Measurements from ENCODE around the gene PSMC1. TPM values are rescaled to one million over a fixed set of nuclear protein-coding genes. Genes with fewer than 3 reads are reported as not detected.

PSMC1 gene
- total and polyA plus RNA-seq, 2 donors (not counting 1 experiment from before 2014, with no cell fraction given): 21.4 to 51.6 TPM

DNA sequence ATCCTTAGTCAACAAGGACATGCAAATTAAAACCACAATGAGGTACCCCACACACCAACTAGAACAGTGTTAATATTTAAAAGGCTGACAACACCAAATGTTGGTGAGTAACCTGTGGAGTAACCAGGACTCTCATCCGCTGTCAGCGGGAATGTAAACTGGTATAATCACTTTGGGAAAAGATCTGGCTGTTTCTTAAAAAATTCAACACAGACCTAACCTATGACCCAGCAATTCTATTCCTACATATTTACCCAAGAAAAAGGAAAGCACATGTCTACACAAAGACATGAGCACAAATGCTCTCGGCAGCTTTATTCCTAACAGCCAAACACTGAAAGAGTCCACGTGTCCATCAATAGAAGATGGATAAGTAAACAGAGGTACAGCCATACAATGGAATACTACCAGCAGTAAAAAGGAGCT is 48.8 kb downstream of the PSMC1 start:
- H3K4me1 Mint-ChIP-seq: peaks cover 5% of the 10 kb centered on the region
- Histone ChIP-seq H4K20me1 (ENCODE audit: control insufficient read depth, insufficient read depth, low read length, poor library complexity, severe bottlenecking) (no peaks in the 10 kb centered on the region), H3K79me2 (ENCODE audit: control insufficient read depth, insufficient read depth, low read length) (no peaks in the 10 kb centered on the region), H3K4me3 (ENCODE audit: control extremely low read depth in 1 of 5, extremely low read depth in 1 of 5, insufficient read depth in 1 of 5, low read depth in 2 of 5, low read length in 4 of 5) (no peak overlapping the region), H3K9me3 (ENCODE audit: control extremely low read depth in 1 of 3, control insufficient read depth in 2 of 3, insufficient read depth in 1 of 3, low read length in 2 of 3) (no peaks in the 10 kb centered on the region), H3K9ac (ENCODE audit: low read length) (no peak overlapping the region), H3K36me3 (replicated peaks in 1 of 2; ENCODE audit: control extremely low read depth in 1 of 2, control insufficient read depth in 1 of 2, extremely low read depth in 1 of 2, insufficient read depth in 2 of 2, low read length in 1 of 2) (peaks cover 0 to 71% of the 10 kb centered on the region in 2 experiments), H3K4me2 (replicated peaks; ENCODE audit: low read depth, low read length, poor library complexity, severe bottlenecking) (no peak overlapping the region), H3K27me3 (replicated peaks in 1 of 4; ENCODE audit: control extremely low read depth in 1 of 4, control insufficient read depth in 3 of 4, insufficient read depth in 4 of 4, low read length in 3 of 4) (no peaks in the 10 kb centered on the region), H2AFZ (ENCODE audit: insufficient read depth, low read depth, low read length, poor library complexity, severe bottlenecking) (no peak overlapping the region), H3K4me1 (ENCODE audit: control insufficient read depth in 2 of 2, insufficient read depth in 2 of 2, low read length in 2 of 2) (no peaks in the 10 kb centered on the region), H3K27ac (ENCODE audit: low read length in 2 of 2) (no peak overlapping the region)
- ChIA-PET CTCF (no interaction called here), POLR2A (no interaction called here)
- H3K9me3 Mint-ChIP-seq (ENCODE audit: insufficient read depth): no peaks in the 10 kb centered on the region
- WGBS (ENCODE audit: insufficient coverage): no CpG with 5 or more reads among the region's 4 CpGs
- ATAC-seq (ENCODE audit: low read depth) (no peak), DNase-seq (no peak)
- H3K27me3 Mint-ChIP-seq: no peaks in the 10 kb centered on the region
- intact Hi-C loops (cut with micrococcal nuclease): no loop called here
- H3K4me3 Mint-ChIP-seq: no peak overlapping the region
- H3K27ac Mint-ChIP-seq: no peak overlapping the region
- TF ChIP-seq EZH2 (IDR thresholded peaks at IDR 0.05; ENCODE audit: borderline replicate concordance, insufficient read depth, low read depth, low read length, poor library complexity, severe bottlenecking): no peak
- TF ChIP-seq, protein P1, sequence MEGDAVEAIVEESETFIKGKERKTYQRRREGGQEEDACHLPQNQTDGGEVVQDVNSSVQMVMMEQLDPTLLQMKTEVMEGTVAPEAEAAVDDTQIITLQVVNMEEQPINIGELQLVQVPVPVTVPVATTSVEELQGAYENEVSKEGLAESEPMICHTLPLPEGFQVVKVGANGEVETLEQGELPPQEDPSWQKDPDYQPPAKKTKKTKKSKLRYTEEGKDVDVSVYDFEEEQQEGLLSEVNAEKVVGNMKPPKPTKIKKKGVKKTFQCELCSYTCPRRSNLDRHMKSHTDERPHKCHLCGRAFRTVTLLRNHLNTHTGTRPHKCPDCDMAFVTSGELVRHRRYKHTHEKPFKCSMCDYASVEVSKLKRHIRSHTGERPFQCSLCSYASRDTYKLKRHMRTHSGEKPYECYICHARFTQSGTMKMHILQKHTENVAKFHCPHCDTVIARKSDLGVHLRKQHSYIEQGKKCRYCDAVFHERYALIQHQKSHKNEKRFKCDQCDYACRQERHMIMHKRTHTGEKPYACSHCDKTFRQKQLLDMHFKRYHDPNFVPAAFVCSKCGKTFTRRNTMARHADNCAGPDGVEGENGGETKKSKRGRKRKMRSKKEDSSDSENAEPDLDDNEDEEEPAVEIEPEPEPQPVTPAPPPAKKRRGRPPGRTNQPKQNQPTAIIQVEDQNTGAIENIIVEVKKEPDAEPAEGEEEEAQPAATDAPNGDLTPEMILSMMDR (IDR thresholded peaks at IDR 0.05): no peak

DNA sequence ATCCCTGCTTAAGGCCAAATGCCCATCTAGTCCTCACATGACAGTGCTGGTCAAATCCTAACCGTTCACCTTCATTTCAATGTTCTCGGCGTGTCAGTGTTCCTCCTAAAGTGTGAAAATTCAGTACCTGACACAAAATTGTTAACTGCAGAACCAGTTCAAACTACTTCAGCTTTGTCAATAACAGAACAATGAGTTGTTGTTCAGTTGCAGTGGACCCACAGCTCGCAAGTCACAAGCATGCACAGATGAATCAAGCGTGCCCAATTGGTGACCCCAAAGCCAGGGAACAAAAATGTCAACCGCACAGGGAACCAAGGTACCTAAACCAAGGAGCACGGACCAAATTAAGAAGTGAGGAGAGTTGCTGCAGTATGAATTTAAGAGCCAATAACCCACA is 52.2 kb downstream of the PSMC1 start:
- Mint-ChIP-seq H3K27me3 (no peaks in the 10 kb centered on the region), H3K4me1 (no peaks in the 10 kb centered on the region), H3K9me3 (ENCODE audit: insufficient read depth) (no peaks in the 10 kb centered on the region), H3K4me3 (no peak overlapping the region), H3K27ac (no peak overlapping the region)
- H3K79me2 ChIP-seq (ENCODE audit: control insufficient read depth, insufficient read depth, low read length): no peaks in the 10 kb centered on the region
- no peaks in the 10 kb centered on the region for H3K9me3 ChIP-seq (ENCODE audit: control extremely low read depth in 1 of 3, control insufficient read depth in 2 of 3, insufficient read depth in 1 of 3, low read length in 2 of 3)
- no peak overlapping the region for H3K4me3 ChIP-seq (ENCODE audit: control extremely low read depth in 1 of 5, extremely low read depth in 1 of 5, insufficient read depth in 1 of 5, low read depth in 2 of 5, low read length in 4 of 5)
- DNase-seq: no peak
- H2AFZ ChIP-seq (ENCODE audit: insufficient read depth, low read depth, low read length, poor library complexity, severe bottlenecking): no peak overlapping the region
- no peak overlapping the region for H3K4me2 ChIP-seq (replicated peaks; ENCODE audit: low read depth, low read length, poor library complexity, severe bottlenecking)
- no peaks in the 10 kb centered on the region for H3K27me3 ChIP-seq (replicated peaks in 1 of 4; ENCODE audit: control extremely low read depth in 1 of 4, control insufficient read depth in 3 of 4, insufficient read depth in 4 of 4, low read length in 3 of 4)
- H3K9ac ChIP-seq (ENCODE audit: low read length): no peak overlapping the region
- no peak for ATAC-seq (ENCODE audit: low read depth)
- 98% methylated on average over 7 of the region's 7 CpGs for WGBS (ENCODE audit: insufficient coverage)
- POLR2A ChIA-PET: no interaction called here
- TF ChIP-seq, protein P1 (IDR thresholded peaks at IDR 0.05): no peak
- no peak for TF ChIP-seq EZH2 (IDR thresholded peaks at IDR 0.05; ENCODE audit: borderline replicate concordance, insufficient read depth, low read depth, low read length, poor library complexity, severe bottlenecking)
- no peak overlapping the region for H3K27ac ChIP-seq (ENCODE audit: low read length in 2 of 2)
- no peaks in the 10 kb centered on the region for H4K20me1 ChIP-seq (ENCODE audit: control insufficient read depth, insufficient read depth, low read length, poor library complexity, severe bottlenecking)
- H3K4me1 ChIP-seq (ENCODE audit: control insufficient read depth in 2 of 2, insufficient read depth in 2 of 2, low read length in 2 of 2): no peaks in the 10 kb centered on the region
- peaks cover 0 to 71% of the 10 kb centered on the region in 2 experiments for H3K36me3 ChIP-seq (replicated peaks in 1 of 2; ENCODE audit: control extremely low read depth in 1 of 2, control insufficient read depth in 1 of 2, extremely low read depth in 1 of 2, insufficient read depth in 2 of 2, low read length in 1 of 2)
- CTCF ChIA-PET: no interaction called here
- intact Hi-C loops (cut with micrococcal nuclease): no loop called here
